Astrocyte of the cerebellum (primary cell): ENCODE data around the gene RDX.

Experiments
- DNase-seq: peaks from one replicate; pipeline ENCODE4 v3.0.0-alpha.2; 2011; ENCODE audit warnings: low read depth
- H3K4me3 ChIP-seq: 2 replicates; pipeline ENCODE4 v1.5.1; 2011; ENCODE audit warnings: mild to moderate bottlenecking, low read depth, low read length, moderate library complexity
- CTCF ChIP-seq: IDR thresholded peaks from 2 replicates; pipeline ENCODE4 v1.5.1; 2012; ENCODE audit warnings: low read length, low read depth, moderate library complexity, mild to moderate bottlenecking; ENCODE audit errors: missing control alignments
- in situ Hi-C: cut with HindIII; loops from 2 replicates; pipeline ENCODE4 v1.10.0; 2017; ENCODE audit warnings: low sequenced_read_pairs

The RDX gene

DNA sequence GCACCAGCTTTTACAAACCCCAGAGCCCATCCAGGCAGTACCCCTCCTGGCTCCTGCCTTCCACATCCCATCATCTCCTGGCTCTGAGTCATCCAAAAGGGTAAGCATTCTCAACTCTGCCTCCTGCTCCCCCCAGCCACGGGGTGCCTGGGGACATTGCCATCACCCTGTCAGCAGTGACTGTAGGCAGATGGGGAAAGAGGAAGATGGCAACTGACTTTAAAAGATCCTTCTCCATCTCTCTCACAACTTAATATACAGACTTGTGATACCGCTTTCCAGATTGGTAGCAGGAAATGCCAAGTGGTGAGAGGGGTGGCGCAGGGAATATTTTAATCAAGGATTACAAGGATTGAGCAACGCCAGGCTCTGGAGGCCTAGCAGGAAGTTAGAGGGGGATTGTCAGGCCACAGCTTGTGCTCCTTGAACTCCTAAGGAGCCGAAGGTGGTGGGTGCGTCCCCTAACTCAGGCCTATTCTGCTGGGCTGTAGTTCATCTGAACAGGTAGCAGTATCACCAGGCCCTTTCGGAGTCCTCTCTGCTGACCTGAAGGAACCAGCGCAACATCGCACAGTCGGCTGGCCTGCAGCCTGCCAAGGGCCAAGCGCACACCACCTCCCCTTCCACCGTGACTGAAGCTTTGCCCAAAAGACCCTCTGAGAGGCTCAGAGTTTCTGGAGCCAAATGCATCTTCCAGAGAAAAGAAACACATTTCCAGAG is 119.9 kb downstream of the RDX start:
- no peak for DNase-seq
- no peak overlapping the region for H3K4me3 ChIP-seq
- no peak for TF ChIP-seq CTCF
- in situ Hi-C loops = no loop called here

DNA sequence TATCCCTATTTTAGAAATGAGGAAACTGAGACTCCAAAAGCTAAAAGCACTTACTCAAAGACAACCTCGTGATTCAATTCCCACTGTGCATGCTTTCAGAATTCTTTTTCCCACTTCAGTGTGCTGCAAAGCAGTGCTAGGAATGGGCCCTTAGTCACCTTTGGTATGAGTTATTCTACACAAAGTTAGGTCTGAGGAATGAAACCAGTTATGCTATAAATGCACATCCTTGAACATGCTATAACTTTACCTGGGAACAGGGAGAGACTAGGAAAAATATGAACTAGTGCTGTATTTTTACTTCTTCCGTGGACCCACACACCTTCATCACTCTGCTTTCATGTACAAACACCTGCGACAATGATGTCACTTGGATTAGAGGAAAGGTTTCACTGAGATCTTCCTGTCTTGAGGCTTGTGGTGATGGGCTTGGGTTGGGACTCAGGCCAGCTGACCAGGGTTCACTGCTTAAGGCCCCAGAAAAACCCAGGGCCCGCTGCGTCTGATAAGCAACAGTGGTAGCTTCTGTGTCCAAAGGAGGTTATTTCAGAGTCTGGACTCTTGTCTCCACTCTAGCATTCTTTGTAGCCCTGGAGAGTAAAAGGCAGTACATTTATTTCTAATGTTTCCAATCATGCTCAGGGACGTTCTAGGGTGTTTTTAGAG is 121.6 kb downstream of the RDX start:
- H3K4me3 ChIP-seq = no peak overlapping the region
- no peak for TF ChIP-seq CTCF
- in situ Hi-C loops = no loop called here
- no peak for DNase-seq

GRCh38 chr11:110173811-110174644 is 122.4 kb downstream of the RDX start:
- no peak overlapping the region for H3K4me3 ChIP-seq
- peak; percentile 90 for TF ChIP-seq CTCF
- DNase-seq = no peak

DNA sequence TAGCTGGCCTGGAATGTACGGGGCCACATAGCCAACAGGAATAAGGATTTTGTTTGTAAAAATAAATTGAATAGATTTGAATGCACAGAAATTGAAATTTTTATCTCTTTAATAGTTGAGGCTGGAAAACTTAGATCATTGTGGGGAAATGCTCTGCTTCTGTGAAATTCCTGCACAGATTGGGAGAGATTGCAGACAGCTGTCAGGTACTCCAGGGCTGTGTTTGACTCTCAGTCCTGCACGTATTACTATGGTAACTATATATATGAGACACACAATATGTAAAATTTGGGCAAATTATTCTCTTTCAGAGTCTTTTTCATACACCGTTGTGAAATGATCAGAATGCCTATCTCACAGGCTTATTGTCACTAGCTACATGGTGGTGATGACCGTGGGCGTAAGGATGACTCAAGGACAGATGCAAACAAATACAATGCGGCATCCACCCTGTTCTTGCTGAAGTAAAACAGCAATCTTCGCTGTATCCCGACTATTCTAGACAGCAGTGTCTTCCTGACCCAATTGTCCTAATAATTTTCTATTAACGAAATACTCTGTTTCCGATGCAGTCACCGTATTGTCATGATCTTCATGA is 123.8 kb downstream of the RDX start:
- in situ Hi-C loops = no loop called here
- no peak for DNase-seq
- TF ChIP-seq CTCF = no peak
- H3K4me3 ChIP-seq = no peak overlapping the region

More at GRCh38 chr11:110173811-110174644, 122.4 kb downstream of the RDX start:
- in situ Hi-C loops = no loop called here

DNA sequence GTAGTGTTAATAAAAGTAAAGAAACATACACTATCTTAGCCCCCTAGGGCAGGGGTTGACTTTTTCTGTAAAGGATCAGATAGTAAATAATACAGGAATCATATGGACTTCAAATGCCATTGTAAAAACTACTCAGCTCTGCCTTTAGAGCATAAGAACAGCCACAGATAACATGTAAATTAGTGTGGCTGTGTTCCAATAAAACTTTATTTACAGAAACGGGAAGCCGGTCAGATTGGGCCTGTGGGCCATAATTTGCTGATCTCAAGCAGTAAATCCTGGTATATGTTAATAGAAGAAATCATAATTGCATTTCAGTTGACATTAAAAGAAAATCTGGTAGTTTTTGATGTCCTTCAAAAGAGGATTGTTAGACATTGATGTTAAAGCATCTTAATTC is 126.7 kb downstream of the RDX start:
- no peak overlapping the region for H3K4me3 ChIP-seq
- in situ Hi-C loops = no loop called here
- TF ChIP-seq CTCF = no peak
- DNase-seq = no peak
